GM12874 (cell line): Measurements from ENCODE around the gene CHRND.

Experiments used
- CTCF ChIP-seq: IDR thresholded peaks from 2 replicates; pipeline ENCODE4 v1.5.1; 2011; ENCODE audit warnings: low read depth, mild to moderate bottlenecking, control low read depth, low read length, moderate library complexity; ENCODE audit not compliant: insufficient read depth

CHRND gene

GRCh38 chr2:232551250-232551638, 25.3 kb downstream of the CHRND start:
- TF ChIP-seq CTCF: no peak

GRCh38 chr2:232551776-232552175, 25.8 kb downstream of the CHRND start:
- TF ChIP-seq CTCF: no peak

GRCh38 chr2:232556426-232556825, 30.5 kb downstream of the CHRND start:
- TF ChIP-seq CTCF: no peak

GRCh38 chr2:232562515-232563151, 36.7 kb downstream of the CHRND start:
- TF ChIP-seq CTCF: no peak

- TF ChIP-seq CTCF: no peak
Observed at GRCh38 chr2:232563580-232563979, 37.6 kb downstream of the CHRND start.

GRCh38 chr2:232567721-232568120, 41.8 kb downstream of the CHRND start:
- no peak for TF ChIP-seq CTCF

- TF ChIP-seq CTCF: no peak
Observed at GRCh38 chr2:232568161-232568560, 42.2 kb downstream of the CHRND start.
